ENCODE data around the gene PACSIN1.
A peak's percentile ranks its signal among the peaks of the same experiment; 100 is the strongest.

GRCh38 chr6:34459899-34460593 is 5.8 kb upstream of the PACSIN1 start:
- TF ChIP-seq CTCF (IDR thresholded peaks at IDR 0.05) (peak in 3 of 4 experiments; percentile 10 to 50 (median 43)), POLR2A (IDR thresholded peaks at IDR 0.05) (no peak), EP300 (IDR thresholded peaks at IDR 0.05) (no peak), POLR2AphosphoS5 (IDR thresholded peaks at IDR 0.05) (no peak)
